ENCODE data around the gene SIRT6. TPM values are rescaled to one million over a fixed set of nuclear protein-coding genes. Genes with fewer than 3 reads are reported as not detected.
"Not testable (repeated sequence)": the region's sequence is repeated elsewhere in the genome, so short reads cannot be mapped to it uniquely, and the experiment has no call there.

SIRT6 gene
- total and polyA plus RNA-seq, 9 of the 15 experiments (the other 6 are each of a cell fraction or from before 2014, with no cell fraction given): 1.4 to 41.1 (median 10.2) TPM

- H3K79me2 ChIP-seq (ENCODE audit: control insufficient read depth, insufficient read depth, low read length); intact Hi-C loops (cut with micrococcal nuclease): not testable (repeated sequence)
- POLR2A ChIA-PET: interaction anchor here (3.0 kb wide), 1 partner anchor 16 kb away, joined by 13 read pairs; the partner anchor contains the start of gene YJU2
These were observed 49.2 kb upstream of the SIRT6 start for GRCh38 chr19:4231521-4231920.

GRCh38 chr19:4230237-4230636 is 47.9 kb upstream of the SIRT6 start:
- H3K79me2 ChIP-seq (ENCODE audit: control insufficient read depth, insufficient read depth, low read length); FAIRE-seq; H2AFZ ChIP-seq (ENCODE audit: low read depth, low read length); H3K9me3 ChIP-seq (replicated peaks; ENCODE audit: control insufficient read depth, insufficient read depth, low read depth, low read length); H3K9ac ChIP-seq (ENCODE audit: insufficient read depth in 1 of 2, low read depth in 2 of 2, low read length in 2 of 2); BruUV-seq (replicated peaks); in situ Hi-C loops (cut with MboI); H4K20me1 ChIP-seq (replicated peaks; ENCODE audit: control insufficient read depth, insufficient read depth, low read length); CTCF ChIA-PET (ENCODE audit: low intra/inter-chr PET ratio); DNase-seq (ENCODE audit: extremely low read depth in 1 of 4, low spot score in 3 of 4); H3K4me2 ChIP-seq (ENCODE audit: insufficient read depth, low read length); H3K36me3 ChIP-seq (ENCODE audit: control insufficient read depth, insufficient read depth, low read length); H3K9me1 ChIP-seq (ENCODE audit: control insufficient read depth, insufficient read depth, low read length); intact Hi-C loops (cut with micrococcal nuclease); H3K27ac ChIP-seq (ENCODE audit: extremely low read depth, low read depth, low read length); H3K4me3 ChIP-seq; ATAC-seq: not testable (repeated sequence)
- Histone ChIP-seq H3K4me1 (replicated peaks in 1 of 2; ENCODE audit: control insufficient read depth in 2 of 2, insufficient read depth in 2 of 2, low read length in 2 of 2) (peaks cover 8 to 35% of the 10 kb centered on the region in 2 experiments; a peak in 4 of 5 replicates), H3K27me3 (ENCODE audit: control insufficient read depth in 2 of 2, insufficient read depth in 2 of 2, low read length in 2 of 2) (peaks cover 5 to 19% of the 10 kb centered on the region in 2 experiments; a peak in 3 of 5 replicates)
- POLR2A ChIA-PET: interaction anchor here (0.6 to 3.0 kb wide), 2 partner anchors 16 to 17 kb away, joined by 3 to 13 read pairs; partner anchors contain the start of gene YJU2
- WGBS (ENCODE audit: insufficient coverage, low coverage, missing lambda C conversion rate): 5% methylated on average over 6 of the region's 6 CpGs
- 0 out of 2 replicates have a peak, but pooled peaks have one; percentile 8 for TF ChIP-seq BHLHE40 (IDR thresholded peaks at IDR 0.05; ENCODE audit: low read length)

More at GRCh38 chr19:4231521-4231920, 49.2 kb upstream of the SIRT6 start:
- CTCF ChIA-PET (ENCODE audit: low intra/inter-chr PET ratio); H3K9ac ChIP-seq (ENCODE audit: insufficient read depth in 1 of 2, low read depth in 2 of 2, low read length in 2 of 2); H3K9me1 ChIP-seq (ENCODE audit: control insufficient read depth, insufficient read depth, low read length); H3K4me2 ChIP-seq (ENCODE audit: insufficient read depth, low read length); FAIRE-seq; BruUV-seq (replicated peaks); ATAC-seq; H3K36me3 ChIP-seq (ENCODE audit: control insufficient read depth, insufficient read depth, low read length); in situ Hi-C loops (cut with MboI); DNase-seq (ENCODE audit: extremely low read depth in 1 of 4, low spot score in 3 of 4); H3K4me3 ChIP-seq; H2AFZ ChIP-seq (ENCODE audit: low read depth, low read length); H3K9me3 ChIP-seq (replicated peaks; ENCODE audit: control insufficient read depth, insufficient read depth, low read depth, low read length); H3K27ac ChIP-seq (ENCODE audit: extremely low read depth, low read depth, low read length); H4K20me1 ChIP-seq (replicated peaks; ENCODE audit: control insufficient read depth, insufficient read depth, low read length): not testable (repeated sequence)
- Histone ChIP-seq H3K4me1 (replicated peaks in 1 of 2; ENCODE audit: control insufficient read depth in 2 of 2, insufficient read depth in 2 of 2, low read length in 2 of 2) (peaks cover 8 to 32% of the 10 kb centered on the region in 2 experiments; a peak in 4 of 5 replicates), H3K27me3 (ENCODE audit: control insufficient read depth in 2 of 2, insufficient read depth in 2 of 2, low read length in 2 of 2) (peaks cover 6 to 21% of the 10 kb centered on the region in 2 experiments; a peak in 3 of 5 replicates)
- WGBS (ENCODE audit: insufficient coverage, low coverage, missing lambda C conversion rate): 38% methylated on average over 6 of the region's 6 CpGs

Measured in K562 (cell line).